ENCODE results near the gene REPS2.

DNA sequence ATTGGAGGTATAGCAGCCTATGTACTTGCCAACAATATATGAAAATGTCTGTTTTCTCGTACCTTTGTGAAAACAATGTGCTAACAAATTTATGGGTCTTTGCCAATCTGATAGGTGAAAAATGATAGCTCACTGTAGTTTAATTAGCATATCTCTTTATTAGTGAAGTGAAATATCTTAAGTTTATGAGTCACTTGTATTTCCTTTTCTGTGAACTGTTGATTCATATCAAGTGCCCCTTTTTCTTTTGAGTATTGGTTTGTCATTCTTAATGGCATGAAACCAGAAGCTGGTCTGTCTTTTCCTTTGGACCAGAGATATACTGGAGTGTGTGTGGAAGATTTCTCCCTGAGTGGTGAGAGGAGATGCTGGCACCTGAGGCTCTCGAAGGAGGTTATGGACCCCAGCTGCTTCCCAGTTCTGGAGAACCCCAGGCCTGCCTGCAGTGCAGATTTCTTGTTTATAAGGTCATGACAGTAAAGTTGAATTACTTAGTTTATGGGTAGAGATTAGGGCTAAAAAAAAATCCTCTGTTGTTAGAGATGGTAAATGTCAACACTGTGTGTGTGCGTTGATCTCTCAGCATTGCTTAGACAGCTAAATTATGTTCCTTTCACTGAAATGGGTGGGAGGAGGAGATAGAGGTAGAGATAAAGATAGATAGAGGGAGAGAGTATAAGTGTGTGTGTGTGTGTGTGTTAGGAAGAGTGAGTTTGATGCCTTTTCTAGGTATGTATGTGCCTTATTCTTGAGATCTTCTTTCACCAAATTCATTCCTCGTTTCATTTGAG lies 89.9 kb downstream of the REPS2 start:
- TF ChIP-seq, protein P1, sequence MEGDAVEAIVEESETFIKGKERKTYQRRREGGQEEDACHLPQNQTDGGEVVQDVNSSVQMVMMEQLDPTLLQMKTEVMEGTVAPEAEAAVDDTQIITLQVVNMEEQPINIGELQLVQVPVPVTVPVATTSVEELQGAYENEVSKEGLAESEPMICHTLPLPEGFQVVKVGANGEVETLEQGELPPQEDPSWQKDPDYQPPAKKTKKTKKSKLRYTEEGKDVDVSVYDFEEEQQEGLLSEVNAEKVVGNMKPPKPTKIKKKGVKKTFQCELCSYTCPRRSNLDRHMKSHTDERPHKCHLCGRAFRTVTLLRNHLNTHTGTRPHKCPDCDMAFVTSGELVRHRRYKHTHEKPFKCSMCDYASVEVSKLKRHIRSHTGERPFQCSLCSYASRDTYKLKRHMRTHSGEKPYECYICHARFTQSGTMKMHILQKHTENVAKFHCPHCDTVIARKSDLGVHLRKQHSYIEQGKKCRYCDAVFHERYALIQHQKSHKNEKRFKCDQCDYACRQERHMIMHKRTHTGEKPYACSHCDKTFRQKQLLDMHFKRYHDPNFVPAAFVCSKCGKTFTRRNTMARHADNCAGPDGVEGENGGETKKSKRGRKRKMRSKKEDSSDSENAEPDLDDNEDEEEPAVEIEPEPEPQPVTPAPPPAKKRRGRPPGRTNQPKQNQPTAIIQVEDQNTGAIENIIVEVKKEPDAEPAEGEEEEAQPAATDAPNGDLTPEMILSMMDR (conservative IDR thresholded peaks at IDR 0.05; ENCODE audit: low read length): no peak
- no peak for TF ChIP-seq EZH2phosphoT487 (IDR thresholded peaks at IDR 0.05; ENCODE audit: borderline replicate concordance, low read depth, low read length)
